Spleen (tissue), 11 donors: Measurements from ENCODE around the gene ABCG1. TPM values are rescaled to one million over a fixed set of nuclear protein-coding genes. Genes with fewer than 3 reads are reported as not detected.

ENCODE experiments used
- DNase-seq: peaks from one replicate; pipeline ENCODE4 v3.0.0-alpha.2; 2020
- H3K27ac ChIP-seq, 8 donors: fragments of 200-600 bp; sonication (generic) in 7 of 8; 1 replicate in 4 of 8; 2 replicates in 4 of 8; pipeline versions ENCODE4 v1.5.0 to v1.8.0; 2016 to 2021; ENCODE audit warnings: inconsistent platforms in 4 of 8, mild to moderate bottlenecking in 4 of 8, moderate library complexity in 1 of 8
- H3K27me3 ChIP-seq, 7 donors: fragments of 200-600 bp; sonication (generic) in 6 of 7; replicated peaks in 1 of 7; 1 replicate in 4 of 7; 2 replicates in 3 of 7; pipeline versions ENCODE4 v1.5.0 to v1.8.0; 2016 to 2021; ENCODE audit warnings: inconsistent platforms in 3 of 7, mild to moderate bottlenecking in 1 of 7
- H3K36me3 ChIP-seq, 6 donors: fragments of 200-600 bp; sonication (generic) in 5 of 6; 1 replicate in 4 of 6; 2 replicates in 2 of 6; pipeline versions ENCODE4 v1.5.0 to v1.8.0; 2016 to 2021; ENCODE audit warnings: inconsistent platforms in 2 of 6
- H3K4me1 ChIP-seq, 6 donors: fragments of 200-600 bp; sonication (generic) in 5 of 6; 1 replicate in 3 of 6; 2 replicates in 3 of 6; pipeline versions ENCODE4 v1.5.0 to v1.8.0; 2016 to 2021; ENCODE audit warnings: inconsistent platforms in 3 of 6
- H3K4me3 ChIP-seq, 8 donors: fragments of 200-600 bp; sonication (generic) in 7 of 8; 1 replicate in 4 of 8; 2 replicates in 4 of 8; pipeline versions ENCODE4 v1.5.0 to v1.8.0; 2016 to 2021; ENCODE audit warnings: inconsistent platforms in 4 of 8, mild to moderate bottlenecking in 4 of 8, moderate library complexity in 2 of 8
- H3K9me3 ChIP-seq, 8 donors: fragments of 200-600 bp; sonication (generic) in 7 of 8; 1 replicate in 4 of 8; 2 replicates in 4 of 8; pipeline versions ENCODE4 v1.5.0 to v1.8.0; 2016 to 2021; ENCODE audit warnings: inconsistent platforms in 4 of 8
- CTCF ChIP-seq, 11 experiments: fragments of 200-600 bp in 7 of 11; fragments of 450-650 bp in 4 of 11; sonication (generic) in 4 of 11; IDR thresholded peaks in 8 of 11; conservative IDR thresholded peaks in 3 of 11; 1 replicate in 7 of 11; 2 replicates in 4 of 11; pipeline versions ENCODE4 v1.4.0 to v1.8.0; 2016 to 2021; ENCODE audit warnings: antibody characterized with exemption in 11 of 11, inconsistent platforms in 4 of 11, mild to moderate bottlenecking in 1 of 11
- POLR2A ChIP-seq, 3 donors: fragments of 450-650 bp; IDR thresholded peaks; one replicate each; pipeline ENCODE4 v1.5.1; 2017; ENCODE audit warnings: antibody characterized with exemption in 3 of 3, mild to moderate bottlenecking in 1 of 3
- POLR2AphosphoS5 ChIP-seq, 3 donors: sonication (generic); formaldehyde crosslinking; IDR thresholded peaks; one replicate each; pipeline ENCODE4 v1.5.1; 2017; ENCODE audit warnings: antibody characterized with exemption in 3 of 3
- WGBS, 5 donors: extraction: QIAGEN DNeasy Blood & Tissue Kit in 3 of 5; methylation state at CpG; one replicate each; pipeline versions ENCODE4 v1.1.5 to v1.1.7; 2013 to 2018; 5-methylcytosine and 5-hydroxymethylcytosine counted together
- intact Hi-C: fragments of 100-400 bp; cut with DNase I; formaldehyde crosslinking; loops from one replicate; pipeline ENCODE4 v1.15.0; 2023; ENCODE audit warnings: low total_unique reads
- polyA plus RNA-seq, 3 donors: library from polyadenylated mRNA; stranded (reverse); fragments of 200-250 nt; gene quantifications; one replicate each; pipeline ENCODE4 v1.2.1, GENCODE V29; 2013
- total RNA-seq, 7 donors: library from RNA; depleted of rRNA in 3 of 7; stranded (reverse); fragments of >200 nt in 3 of 7; fragmentation: NEBNext Ultra II Directional in 4 of 7; extraction: Animal tissue kit (Norgen Biotek cat#: 25700) in 4 of 7; gene quantifications; one replicate each; pipeline versions ENCODE4 v1.1.0 to v1.2.1, GENCODE V29; 2016 to 2021
- donor health status: healthy with polysubstance abuse.
- donor health status: DM: no; HTN: no; CAD: no; lungs with moderate emphysema.
- donor health status: DM: no; HTN: no; CAD: no.
- donor health status: Bipolar disorder and iron deficiency.
- donor health status: healthy.
- donor health status: DM: no; HTN: no; CAD: no.
- donor health status: DM: yes; HTN: yes; CAD: no.

ABCG1 gene
- total and polyA plus RNA-seq, 10 donors: 14.6 to 143 (median 96.7) TPM

GRCh38 chr21:42341776-42342542 is 123.0 kb downstream of the ABCG1 start:
- intact Hi-C loops: no loop called here
- Histone ChIP-seq H3K4me1 (peaks cover 0 to 14% (median 9%) of the 10 kb centered on the region in 6 donors), H3K27ac (no peak overlapping the region), H3K36me3 (no peaks in the 10 kb centered on the region), H3K9me3 (no peaks in the 10 kb centered on the region), H3K4me3 (no peak overlapping the region), H3K27me3 (peaks cover 0 to 16% (median 0%) of the 10 kb centered on the region in 7 donors)
- WGBS, 5 donors: 92 to 96% (median 93%) methylated on average over 15 of the region's 15 CpGs
- DNase-seq: peak; percentile 14
- TF ChIP-seq POLR2AphosphoS5 (IDR thresholded peaks at IDR 0.05) (no peak), CTCF (IDR thresholded peaks at IDR 0.05 in 8 of 11, conservative IDR thresholded peaks at IDR 0.05 in 3 of 11) (no peak), POLR2A (IDR thresholded peaks at IDR 0.05) (no peak)

- Histone ChIP-seq H3K4me3 (no peak overlapping the region), H3K27ac (no peak overlapping the region), H3K4me1 (peaks cover 0 to 5% (median 3%) of the 10 kb centered on the region in 6 donors), H3K36me3 (no peaks in the 10 kb centered on the region), H3K9me3 (no peaks in the 10 kb centered on the region), H3K27me3 (peaks cover 0 to 25% (median 0%) of the 10 kb centered on the region in 7 donors)
- TF ChIP-seq POLR2A (IDR thresholded peaks at IDR 0.05) (no peak), POLR2AphosphoS5 (IDR thresholded peaks at IDR 0.05) (no peak), CTCF (IDR thresholded peaks at IDR 0.05 in 8 of 11, conservative IDR thresholded peaks at IDR 0.05 in 3 of 11) (no peak)
- intact Hi-C loops: no loop called here
- 79 to 89% (median 88%) methylated on average over 10 of the region's 10 CpGs for whole genome bisulfite sequencing, 5 donors
- DNase-seq: peak; percentile 14
Measured at GRCh38 chr21:42343101-42343500, 124.2 kb downstream of the ABCG1 start.

- no peak overlapping the region for H3K27ac ChIP-seq
- H3K36me3 ChIP-seq: no peaks in the 10 kb centered on the region
- intact Hi-C loops: no loop called here
- DNase-seq: peak; percentile 30
- H3K9me3 ChIP-seq: no peaks in the 10 kb centered on the region
- no peak overlapping the region for H3K4me3 ChIP-seq
- peaks cover 0 to under 1% (median 0%) of the 10 kb centered on the region in 6 donors for H3K4me1 ChIP-seq
- TF ChIP-seq POLR2A (IDR thresholded peaks at IDR 0.05) (no peak), CTCF (IDR thresholded peaks at IDR 0.05 in 8 of 11, conservative IDR thresholded peaks at IDR 0.05 in 3 of 11) (no peak), POLR2AphosphoS5 (IDR thresholded peaks at IDR 0.05) (no peak)
- WGBS, 5 donors: 79 to 94% (median 85%) methylated on average over 6 of the region's 6 CpGs
- H3K27me3 ChIP-seq: peaks cover 0 to 25% (median 0%) of the 10 kb centered on the region in 7 donors
Measured at GRCh38 chr21:42343556-42343955, 124.6 kb downstream of the ABCG1 start.

- intact Hi-C loops: no loop called here
- WGBS, 5 donors: 89 to 92% (median 90%) methylated on average over 11 of the region's 11 CpGs
Measured at GRCh38 chr21:42343963-42344510, 125.1 kb downstream of the ABCG1 start.

More at GRCh38 chr21:42343963-42344510, 125.1 kb downstream of the ABCG1 start:
- H3K27ac ChIP-seq: no peak overlapping the region
- DNase-seq: peak; percentile 28
- no peaks in the 10 kb centered on the region for H3K9me3 ChIP-seq
- no peak for TF ChIP-seq POLR2A (IDR thresholded peaks at IDR 0.05)
- TF ChIP-seq POLR2AphosphoS5 (IDR thresholded peaks at IDR 0.05): no peak
- no peak for TF ChIP-seq CTCF (IDR thresholded peaks at IDR 0.05 in 8 of 11, conservative IDR thresholded peaks at IDR 0.05 in 3 of 11)
- no peaks in the 10 kb centered on the region for H3K4me1 ChIP-seq
- peaks cover 0 to 25% (median 0%) of the 10 kb centered on the region in 7 donors for H3K27me3 ChIP-seq
- H3K36me3 ChIP-seq: no peaks in the 10 kb centered on the region
- no peak overlapping the region for H3K4me3 ChIP-seq
